IPS-18a (cell line): ENCODE data around the gene XPO5.

ENCODE experiments used
- H3K27ac ChIP-seq: one replicate; pipeline ENCODE4 v1.5.1; 2013; ENCODE audit warnings: low read length
- H3K27me3 ChIP-seq: one replicate; pipeline ENCODE4 v1.6.1; 2013; ENCODE audit warnings: mild to moderate bottlenecking, low read length; ENCODE audit not compliant: control insufficient read depth, insufficient read depth
- H3K36me3 ChIP-seq: one replicate; pipeline ENCODE4 v1.6.1; 2013; ENCODE audit warnings: low read depth, low read length; ENCODE audit not compliant: control insufficient read depth
- H3K4me1 ChIP-seq: one replicate; pipeline ENCODE4 v1.6.1; 2013; ENCODE audit warnings: low read depth, low read length; ENCODE audit not compliant: control insufficient read depth
- H3K4me3 ChIP-seq: one replicate; pipeline ENCODE4 v1.5.1; 2013; ENCODE audit warnings: low read length
- H3K9ac ChIP-seq: one replicate; pipeline ENCODE4 v1.6.1; 2013; ENCODE audit warnings: mild to moderate bottlenecking, low read length, moderate library complexity
- H3K9me3 ChIP-seq: one replicate; pipeline ENCODE4 v1.6.1; 2013; ENCODE audit warnings: low read depth, low read length; ENCODE audit not compliant: control insufficient read depth

XPO5 gene

DNA sequence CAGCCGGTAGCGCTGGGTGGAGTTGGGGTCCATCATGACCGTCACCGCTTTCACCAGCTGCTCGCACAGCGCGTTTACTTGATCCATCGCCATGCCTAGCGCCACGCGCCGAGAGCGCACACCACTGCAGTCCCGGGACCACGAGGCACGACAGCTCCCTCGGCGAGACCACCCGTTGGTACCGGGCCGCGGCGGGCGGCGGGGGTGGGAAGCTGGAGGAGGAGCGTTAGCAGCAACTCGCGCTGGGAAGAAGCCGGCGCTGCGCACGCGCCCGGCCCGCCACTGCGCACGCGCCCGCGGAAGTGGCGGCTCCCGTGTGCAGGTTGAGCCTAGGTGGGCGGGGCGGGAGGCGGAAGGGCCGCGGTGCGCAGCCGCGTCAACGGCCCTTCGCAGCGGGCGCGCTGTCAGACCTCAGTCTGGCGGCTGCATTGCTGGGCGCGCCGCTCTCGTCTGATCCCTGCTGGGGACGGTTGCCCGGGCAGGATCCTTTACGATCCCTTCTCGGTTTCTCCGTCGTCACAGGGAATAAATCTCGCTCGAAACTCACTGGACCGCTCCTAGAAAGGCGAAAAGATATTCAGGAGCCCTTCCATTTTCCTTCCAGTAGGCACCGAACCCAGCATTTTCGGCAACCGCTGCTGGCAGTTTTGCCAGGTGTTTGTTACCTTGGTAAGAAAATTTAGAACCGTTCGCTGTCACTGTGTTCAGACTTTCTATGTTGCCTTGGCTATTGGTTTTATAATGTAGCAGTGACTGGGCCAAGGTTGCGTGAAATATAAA lies at the start of gene XPO5, which contains the start of gene POLH:
Gene XPO5, minus strand, starts transcription at position 267 of the 780 bp plus-strand sequence. Its CDS starts 174 bp downstream, at position 93.
Gene POLH, plus strand, starts transcription at position 414 of the 780 bp plus-strand sequence. CDS start 6,135 bp downstream, outside the sequence.
- peak within 1 kb of the TSS; percentile 94 for H3K4me3 ChIP-seq
- H3K9ac ChIP-seq, result peak within 1 kb of the TSS; percentile 88
- H3K27me3 ChIP-seq, result no peaks in the 10 kb centered on the region
- H3K9me3 ChIP-seq, result no peaks in the 10 kb centered on the region
- H3K4me1 ChIP-seq, result no peaks in the 10 kb centered on the region
- peak within 1 kb of the TSS; percentile 46 for H3K27ac ChIP-seq
- peaks cover 23% of the 10 kb centered on the region for H3K36me3 ChIP-seq

DNA sequence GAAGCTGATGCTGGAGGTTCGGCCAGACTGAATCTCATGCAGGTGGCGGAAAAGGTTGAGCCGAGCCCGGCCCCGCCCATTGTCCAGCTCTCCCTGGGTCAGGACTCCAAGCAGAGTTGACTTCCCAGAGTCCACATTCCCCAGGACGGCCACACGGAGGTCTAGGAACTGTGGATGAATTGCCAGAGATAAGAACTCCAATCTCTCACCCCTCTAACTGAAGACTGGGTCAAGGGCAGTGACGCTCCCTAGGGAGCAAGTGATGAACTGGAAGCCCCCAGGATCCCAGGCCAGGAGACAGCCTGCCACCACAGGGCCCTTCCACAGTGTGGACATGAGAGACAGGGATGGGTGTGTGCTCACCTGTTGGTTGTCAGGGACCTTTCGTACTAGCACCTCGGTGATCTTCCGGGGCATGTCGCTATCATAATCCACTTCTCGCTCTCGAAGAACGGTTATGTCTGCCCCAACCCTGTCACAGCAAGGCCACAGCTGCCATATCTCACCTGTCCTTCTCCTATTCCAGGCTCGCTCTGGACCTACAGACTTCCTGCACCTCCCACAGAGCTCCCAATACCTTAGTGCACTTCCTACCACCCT lies 49.7 kb upstream of the XPO5 start:
- no peaks in the 10 kb centered on the region for H3K4me1 ChIP-seq
- H3K27ac ChIP-seq, result no peak overlapping the region
- H3K4me3 ChIP-seq, result no peak overlapping the region
- H3K9ac ChIP-seq, result no peak overlapping the region
- H3K27me3 ChIP-seq, result no peaks in the 10 kb centered on the region
- H3K9me3 ChIP-seq, result no peaks in the 10 kb centered on the region
- H3K36me3 ChIP-seq, result peaks cover 62% of the 10 kb centered on the region

DNA sequence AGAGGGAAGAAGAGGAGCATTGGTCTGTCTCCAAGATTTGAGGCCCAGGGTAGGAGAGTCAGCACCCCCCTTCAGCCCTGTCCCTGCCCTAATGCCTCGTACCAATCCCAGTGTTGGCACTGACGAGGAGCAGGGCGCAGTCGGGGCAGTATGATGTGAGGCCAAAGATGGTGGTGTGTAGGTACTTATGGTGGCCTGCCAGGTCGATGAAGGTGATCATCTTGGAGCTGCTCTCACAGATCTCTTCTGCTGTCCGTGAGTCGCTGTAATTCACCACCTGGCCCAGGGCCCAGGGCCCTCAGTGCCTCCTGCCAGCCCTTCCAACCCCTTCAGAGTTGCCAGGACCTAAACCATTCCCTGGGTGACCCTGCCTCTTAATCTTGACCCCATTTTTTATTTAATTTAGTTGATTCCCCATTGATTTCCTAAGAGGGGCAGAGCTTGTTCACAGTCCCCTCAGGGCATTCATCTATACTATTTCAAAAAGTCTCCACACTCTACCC lies 49.0 kb upstream of the XPO5 start:
- Histone ChIP-seq H3K27ac (no peak overlapping the region), H3K9me3 (no peaks in the 10 kb centered on the region), H3K9ac (no peak overlapping the region), H3K4me3 (no peak overlapping the region), H3K36me3 (peaks cover 68% of the 10 kb centered on the region), H3K27me3 (no peaks in the 10 kb centered on the region), H3K4me1 (no peaks in the 10 kb centered on the region)

DNA sequence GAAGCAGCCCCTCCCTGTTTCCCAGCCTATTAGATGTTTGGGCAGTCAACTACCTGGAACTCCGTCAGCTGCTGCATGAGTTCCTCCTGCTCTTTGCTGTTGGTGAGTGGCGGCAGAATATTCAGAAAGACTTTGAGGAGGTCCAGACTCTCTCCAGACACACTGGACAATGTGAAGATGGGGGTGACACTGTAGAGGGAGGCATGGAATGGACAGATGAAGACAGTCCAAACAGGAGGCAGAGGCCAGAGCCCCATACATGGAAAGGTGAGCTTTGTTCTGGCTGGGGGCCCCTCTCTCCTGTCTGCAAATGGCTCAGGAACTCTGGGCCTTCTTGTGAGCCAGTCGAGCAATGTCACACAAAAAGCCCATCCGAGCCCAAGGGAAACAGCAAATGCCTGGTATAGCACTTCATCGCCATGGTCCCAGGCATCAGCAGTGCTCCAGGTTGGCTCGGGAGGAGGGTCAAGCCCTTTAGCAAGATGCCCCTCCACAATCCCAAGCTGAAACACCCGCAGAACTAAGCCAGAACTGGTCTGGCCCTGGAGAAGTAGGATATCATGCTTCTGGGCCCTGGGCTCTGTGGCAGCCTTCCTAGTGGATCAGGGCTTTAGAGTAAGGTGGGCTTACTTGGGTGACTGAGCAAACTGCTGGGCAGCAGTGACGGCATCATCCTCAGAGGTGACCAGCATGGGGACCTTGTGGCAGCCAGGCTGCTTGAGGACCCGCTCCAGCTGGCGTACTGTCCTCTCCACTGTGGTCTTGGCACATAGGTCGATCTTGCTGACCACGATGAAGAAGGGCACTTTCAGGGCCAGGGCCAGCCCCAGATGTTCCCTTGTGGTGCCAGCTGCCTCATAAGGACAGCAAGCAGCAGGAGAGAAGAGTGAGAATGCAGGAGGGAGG lies 48.3 kb upstream of the XPO5 start:
- H3K4me3 ChIP-seq, result no peak overlapping the region
- H3K9ac ChIP-seq, result no peak overlapping the region
- H3K36me3 ChIP-seq, result peaks cover 73% of the 10 kb centered on the region
- H3K27me3 ChIP-seq, result no peaks in the 10 kb centered on the region
- H3K4me1 ChIP-seq, result no peaks in the 10 kb centered on the region
- H3K9me3 ChIP-seq, result no peaks in the 10 kb centered on the region
- no peak overlapping the region for H3K27ac ChIP-seq

DNA sequence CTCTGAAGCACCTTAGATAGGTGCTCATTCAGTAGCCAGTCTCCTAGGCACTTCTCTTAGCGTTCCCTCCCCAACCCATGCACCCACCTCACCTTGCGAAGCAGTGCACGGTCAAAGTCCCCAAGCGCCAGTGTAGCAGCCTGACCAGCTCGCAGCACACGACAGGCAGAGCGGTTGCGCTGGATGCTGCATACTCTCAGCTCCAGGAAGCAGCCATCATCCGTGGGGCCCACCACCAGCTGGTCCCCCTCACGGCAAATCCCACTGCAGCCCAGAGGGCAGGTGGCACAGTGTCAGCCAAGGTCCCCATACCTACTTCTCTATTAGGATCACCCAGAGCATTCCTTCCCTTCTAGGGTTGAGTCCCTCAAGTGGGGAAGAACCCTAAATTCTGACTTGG lies 46.7 kb upstream of the XPO5 start:
- Histone ChIP-seq H3K9me3 (no peaks in the 10 kb centered on the region), H3K4me1 (no peaks in the 10 kb centered on the region), H3K27ac (no peak overlapping the region), H3K36me3 (peaks cover 75% of the 10 kb centered on the region), H3K4me3 (no peak overlapping the region), H3K9ac (no peak overlapping the region), H3K27me3 (no peaks in the 10 kb centered on the region)

DNA sequence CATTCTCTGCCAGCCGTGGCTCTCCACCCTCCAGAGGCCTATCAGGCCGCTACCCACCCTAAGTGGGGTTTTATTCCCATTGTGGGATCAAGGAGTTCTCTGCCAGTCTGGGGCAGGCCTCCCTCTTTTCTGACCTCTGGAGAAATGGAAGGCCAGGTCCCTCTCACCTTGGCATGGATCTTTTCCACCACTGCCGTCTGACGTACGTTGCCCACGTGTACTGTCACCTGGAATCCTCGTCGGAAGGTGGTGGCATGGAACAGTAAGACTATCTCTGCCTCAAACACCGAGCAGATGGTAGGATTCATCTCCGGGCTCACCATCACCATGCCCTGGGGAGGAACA lies 46.0 kb upstream of the XPO5 start:
- Histone ChIP-seq H3K4me1 (no peaks in the 10 kb centered on the region), H3K4me3 (no peak overlapping the region), H3K27me3 (no peaks in the 10 kb centered on the region), H3K9me3 (no peaks in the 10 kb centered on the region), H3K27ac (no peak overlapping the region), H3K9ac (no peak overlapping the region), H3K36me3 (peaks cover 71% of the 10 kb centered on the region)

DNA sequence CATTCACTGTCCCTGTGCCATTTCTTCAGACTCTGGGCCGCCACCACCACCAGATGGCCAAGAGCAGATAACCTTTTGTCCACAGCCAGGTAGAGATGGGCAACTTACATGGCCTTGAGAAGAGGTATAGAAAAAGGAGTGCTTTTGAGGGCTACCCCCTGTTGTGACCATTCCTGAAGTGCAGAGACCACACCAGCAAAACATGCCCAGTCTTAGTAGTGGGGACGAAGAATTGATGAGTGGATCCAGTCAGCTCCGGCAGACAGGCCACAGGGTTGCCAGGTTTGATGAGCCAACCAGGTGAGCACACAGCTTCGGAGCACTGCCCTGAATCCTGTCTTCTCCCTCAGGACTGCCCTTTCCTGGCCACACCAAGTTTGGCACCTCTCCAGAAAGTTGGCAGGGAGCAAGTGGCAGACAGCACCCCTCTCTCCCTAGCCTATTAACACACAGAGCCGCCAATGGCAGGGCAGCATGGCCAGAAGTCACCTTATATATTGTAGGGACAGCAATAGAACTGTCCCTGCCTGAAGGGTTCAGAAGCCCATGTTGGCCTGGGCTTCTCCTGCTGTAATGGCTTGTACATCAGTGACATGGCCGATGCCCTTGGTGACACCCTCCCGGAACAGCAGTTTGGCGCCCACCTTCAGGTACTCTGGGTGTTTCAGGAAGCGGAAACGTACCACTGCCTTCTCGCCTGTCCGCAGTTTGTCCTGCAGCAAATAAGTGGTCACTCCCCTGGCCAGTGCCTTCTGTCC lies 45.4 kb upstream of the XPO5 start:
- Histone ChIP-seq H3K9me3 (no peaks in the 10 kb centered on the region), H3K4me3 (no peak overlapping the region), H3K9ac (no peak overlapping the region), H3K4me1 (no peaks in the 10 kb centered on the region), H3K27ac (no peak overlapping the region), H3K27me3 (no peaks in the 10 kb centered on the region), H3K36me3 (peaks cover 70% of the 10 kb centered on the region)

DNA sequence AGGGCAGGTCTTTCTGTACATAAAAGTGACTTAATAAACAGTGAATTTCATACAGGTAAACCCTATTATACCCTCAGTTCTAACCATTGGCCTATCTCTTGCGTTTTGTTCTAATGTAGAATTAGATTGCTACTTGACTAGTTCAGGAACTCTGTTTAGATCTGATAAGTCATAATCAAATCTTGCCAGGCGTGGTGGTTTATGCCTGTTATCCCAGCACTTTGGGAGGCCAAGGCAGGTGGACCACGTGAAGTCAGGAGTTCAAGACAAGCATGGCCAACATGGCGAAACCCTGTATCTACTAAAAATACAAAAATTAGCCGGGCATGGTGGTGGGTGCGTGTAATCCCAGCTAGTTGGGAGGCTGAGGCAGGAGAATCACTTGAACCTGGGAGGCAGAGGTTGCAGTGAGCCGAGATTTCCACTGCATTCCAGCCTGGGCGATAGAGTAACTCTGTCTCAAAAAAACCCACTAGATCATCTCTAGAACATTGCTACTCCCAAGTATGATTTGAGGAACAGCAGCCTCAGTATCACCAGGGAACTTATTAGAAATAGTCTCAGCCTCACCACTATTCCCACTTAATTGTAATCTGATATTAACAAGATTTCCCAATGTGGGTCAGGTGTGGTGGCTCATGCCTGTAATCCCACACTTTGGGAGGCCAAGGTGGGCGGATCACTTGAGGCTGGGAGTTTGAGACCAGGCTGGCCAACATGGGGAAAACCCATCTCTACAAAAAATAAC lies 41.1 kb upstream of the XPO5 start:
- no peak overlapping the region for H3K27ac ChIP-seq
- H3K4me1 ChIP-seq, result no peaks in the 10 kb centered on the region
- peaks cover 38% of the 10 kb centered on the region for H3K36me3 ChIP-seq
- H3K27me3 ChIP-seq, result no peaks in the 10 kb centered on the region
- H3K9ac ChIP-seq, result no peak overlapping the region
- H3K9me3 ChIP-seq, result no peaks in the 10 kb centered on the region
- H3K4me3 ChIP-seq, result no peak overlapping the region

DNA sequence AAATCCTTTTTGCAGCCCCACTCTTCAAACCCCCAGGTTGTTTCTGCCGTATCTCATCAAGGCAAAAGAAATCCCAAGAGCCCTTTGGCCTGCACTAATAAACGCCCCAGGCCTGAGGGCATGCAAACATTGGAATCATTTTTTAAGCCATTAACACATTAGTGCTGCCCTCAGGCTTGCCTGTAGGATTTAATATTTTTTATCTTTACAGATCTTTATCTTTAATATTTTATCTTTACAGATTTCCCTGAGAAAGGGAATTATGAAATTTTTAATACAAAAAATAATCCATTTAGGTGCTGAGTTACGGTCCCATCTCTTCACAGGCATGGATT lies 38.5 kb upstream of the XPO5 start:
- Histone ChIP-seq H3K9me3 (no peaks in the 10 kb centered on the region), H3K36me3 (peaks cover 15% of the 10 kb centered on the region), H3K27ac (no peak overlapping the region), H3K9ac (no peak overlapping the region), H3K4me1 (no peaks in the 10 kb centered on the region), H3K4me3 (no peak overlapping the region), H3K27me3 (no peaks in the 10 kb centered on the region)

DNA sequence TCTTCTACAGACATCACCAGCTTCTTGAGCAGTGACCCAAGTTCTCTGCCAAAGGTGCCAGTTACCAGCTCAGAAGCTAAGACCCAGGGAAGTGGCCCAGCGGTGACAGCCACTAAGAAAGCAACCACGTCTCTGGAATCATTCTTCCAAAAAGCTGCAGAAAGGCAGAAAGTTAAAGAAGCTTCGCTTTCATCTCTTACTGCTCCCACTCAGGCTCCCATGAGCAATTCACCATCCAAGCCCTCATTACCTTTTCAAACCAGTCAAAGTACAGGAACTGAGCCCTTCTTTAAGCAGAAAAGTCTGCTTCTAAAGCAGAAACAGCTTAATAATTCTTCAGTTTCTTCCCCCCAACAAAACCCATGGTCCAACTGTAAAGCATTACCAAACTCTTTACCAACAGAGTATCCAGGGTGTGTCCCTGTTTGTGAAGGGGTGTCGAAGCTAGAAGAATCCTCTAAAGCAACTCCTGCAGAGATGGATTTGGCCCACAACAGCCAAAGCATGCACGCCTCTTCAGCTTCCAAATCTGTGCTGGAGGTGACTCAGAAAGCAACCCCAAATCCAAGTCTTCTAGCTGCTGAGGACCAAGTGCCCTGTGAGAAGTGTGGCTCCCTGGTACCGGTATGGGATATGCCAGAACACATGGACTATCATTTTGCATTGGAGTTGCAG lies 38.0 kb upstream of the XPO5 start:
- Histone ChIP-seq H3K27ac (no peak overlapping the region), H3K4me1 (no peaks in the 10 kb centered on the region), H3K9me3 (no peaks in the 10 kb centered on the region), H3K9ac (no peak overlapping the region), H3K4me3 (no peak overlapping the region), H3K27me3 (no peaks in the 10 kb centered on the region), H3K36me3 (peaks cover 11% of the 10 kb centered on the region)
